Loucy (cell line): ENCODE data around the gene FAM163B.

Experiments
- H2AFZ ChIP-seq: fragments of 200-600 bp; sonication (generic); 2 replicates; pipeline ENCODE4 v1.6.0; 2016; ENCODE audit warnings: antibody characterized with exemption, mild to moderate bottlenecking, low read length, moderate library complexity
- H3F3A ChIP-seq: fragments of 200-600 bp; 2 replicates; pipeline ENCODE4 v1.6.0; 2016; ENCODE audit warnings: antibody characterized with exemption, low read depth, mild to moderate bottlenecking
- H3K27me3 ChIP-seq: fragments of 200-600 bp; sonication (generic); 2 replicates; pipeline ENCODE4 v1.6.1; 2014; ENCODE audit warnings: low read length, mild to moderate bottlenecking; ENCODE audit not compliant: insufficient read depth, poor library complexity, severe bottlenecking
- H3K36me3 ChIP-seq: fragments of 200-600 bp; sonication (generic); 2 replicates; pipeline ENCODE4 v1.6.1; 2016; ENCODE audit warnings: low read length; ENCODE audit not compliant: insufficient read depth
- H3K4me1 ChIP-seq: fragments of 200-600 bp; sonication (generic); 2 replicates; pipeline ENCODE4 v1.5.1; 2014; ENCODE audit warnings: low read length, mild to moderate bottlenecking; ENCODE audit not compliant: insufficient read depth, poor library complexity, severe bottlenecking
- H3K4me2 ChIP-seq: fragments of 200-600 bp; sonication (generic); 2 replicates; pipeline ENCODE4 v1.6.0; 2014; ENCODE audit warnings: antibody characterized with exemption, low read length, low read depth, mild to moderate bottlenecking; ENCODE audit not compliant: poor library complexity, severe bottlenecking
- H3K4me3 ChIP-seq: fragments of 200-600 bp; sonication (generic); 2 replicates; pipeline ENCODE4 v1.5.1; 2014; ENCODE audit warnings: low read length, mild to moderate bottlenecking, mixed read lengths; ENCODE audit not compliant: poor library complexity, severe bottlenecking
- H3K79me2 ChIP-seq: fragments of 200-600 bp; sonication (generic); 2 replicates; pipeline ENCODE4 v1.6.1; 2014; ENCODE audit warnings: low read length; ENCODE audit not compliant: insufficient read depth
- H3K9ac ChIP-seq: fragments of 200-600 bp; sonication (generic); 2 replicates; pipeline ENCODE4 v1.6.0; 2014; ENCODE audit warnings: mild to moderate bottlenecking, low read depth, low read length, moderate library complexity; ENCODE audit not compliant: poor library complexity, severe bottlenecking
- H3K9me2 ChIP-seq: fragments of 200-600 bp; sonication (generic); replicated peaks from 2 replicates; pipeline ENCODE4 v1.6.1; 2016; ENCODE audit warnings: low read depth, low read length, mixed read lengths
- H3K9me3 ChIP-seq: fragments of 200-600 bp; sonication (generic); 2 replicates; pipeline ENCODE4 v1.6.1; 2014; ENCODE audit warnings: mild to moderate bottlenecking, antibody characterized with exemption, low read length, low read depth; ENCODE audit not compliant: insufficient read depth
- H4K20me1 ChIP-seq: fragments of 200-600 bp; sonication (generic); 2 replicates; pipeline ENCODE4 v1.6.0; 2014; ENCODE audit warnings: antibody characterized with exemption, low read length, mild to moderate bottlenecking; ENCODE audit not compliant: insufficient read depth, poor library complexity, severe bottlenecking
- EZH2phosphoT487 ChIP-seq: fragments of 200-600 bp; IDR thresholded peaks from 2 replicates; pipeline ENCODE4 v1.6.1; 2018; ENCODE audit warnings: antibody characterized with exemption, mild to moderate bottlenecking, moderate library complexity, borderline replicate concordance
- TF ChIP-seq, protein P1 (sequence below): fragments of 200-600 bp; sonication (generic); conservative IDR thresholded peaks from 2 replicates; pipeline ENCODE4 v1.5.1; 2014; ENCODE audit warnings: mild to moderate bottlenecking, antibody characterized with exemption, low read length

FAM163B gene

DNA sequence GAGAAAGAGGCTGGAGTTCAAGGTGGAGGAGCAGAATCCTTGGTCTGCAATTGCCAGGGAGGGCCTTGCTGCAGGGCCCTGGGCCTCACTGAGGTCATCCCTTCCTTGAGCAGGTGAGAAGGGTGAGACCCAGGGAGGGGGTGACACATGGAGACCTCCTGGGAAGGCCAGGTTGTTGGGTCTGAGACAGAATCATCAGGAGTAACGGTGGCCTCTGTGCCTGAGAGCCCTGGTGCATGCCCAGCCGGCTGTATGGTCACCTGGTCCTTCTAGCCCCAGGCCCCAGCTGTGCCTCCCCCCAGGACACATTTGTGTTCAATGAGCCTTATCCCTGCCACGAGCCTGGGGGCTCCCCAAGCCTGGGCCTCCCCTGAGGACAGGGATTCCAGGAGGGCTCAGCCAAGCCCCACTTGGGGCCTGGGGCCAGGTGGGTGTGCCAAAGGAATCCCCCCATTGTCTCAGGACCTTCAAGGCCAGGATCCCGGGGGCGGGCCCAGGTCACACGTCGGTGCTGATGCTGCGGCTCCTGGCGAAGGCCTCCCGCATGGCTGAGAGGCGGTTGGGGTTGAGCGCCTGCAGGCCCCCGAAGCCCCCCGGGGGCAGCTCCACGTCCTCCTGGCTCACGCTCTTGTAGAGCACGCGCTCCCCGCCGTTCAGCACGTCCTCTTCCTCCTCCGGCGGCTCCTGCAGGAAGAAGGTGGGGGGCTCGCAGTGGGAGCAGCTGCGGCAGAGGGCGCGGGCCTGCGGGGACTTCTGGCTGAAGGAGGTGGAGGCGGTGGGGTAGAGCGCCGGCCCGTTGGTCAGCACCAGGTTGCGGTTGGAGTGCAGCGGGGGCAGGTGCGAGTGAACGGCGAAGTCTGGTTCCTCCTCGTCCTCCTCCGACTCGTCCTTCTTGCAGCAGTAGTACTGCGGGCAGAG is 30.4 kb downstream of the FAM163B start:
- H3K4me2 ChIP-seq = no peak overlapping the region
- H3K79me2 ChIP-seq = no peaks in the 10 kb centered on the region
- H3K9ac ChIP-seq = no peak overlapping the region
- H2AFZ ChIP-seq = no peak overlapping the region
- H3K27me3 ChIP-seq = no peaks in the 10 kb centered on the region
- TF ChIP-seq, protein P1, sequence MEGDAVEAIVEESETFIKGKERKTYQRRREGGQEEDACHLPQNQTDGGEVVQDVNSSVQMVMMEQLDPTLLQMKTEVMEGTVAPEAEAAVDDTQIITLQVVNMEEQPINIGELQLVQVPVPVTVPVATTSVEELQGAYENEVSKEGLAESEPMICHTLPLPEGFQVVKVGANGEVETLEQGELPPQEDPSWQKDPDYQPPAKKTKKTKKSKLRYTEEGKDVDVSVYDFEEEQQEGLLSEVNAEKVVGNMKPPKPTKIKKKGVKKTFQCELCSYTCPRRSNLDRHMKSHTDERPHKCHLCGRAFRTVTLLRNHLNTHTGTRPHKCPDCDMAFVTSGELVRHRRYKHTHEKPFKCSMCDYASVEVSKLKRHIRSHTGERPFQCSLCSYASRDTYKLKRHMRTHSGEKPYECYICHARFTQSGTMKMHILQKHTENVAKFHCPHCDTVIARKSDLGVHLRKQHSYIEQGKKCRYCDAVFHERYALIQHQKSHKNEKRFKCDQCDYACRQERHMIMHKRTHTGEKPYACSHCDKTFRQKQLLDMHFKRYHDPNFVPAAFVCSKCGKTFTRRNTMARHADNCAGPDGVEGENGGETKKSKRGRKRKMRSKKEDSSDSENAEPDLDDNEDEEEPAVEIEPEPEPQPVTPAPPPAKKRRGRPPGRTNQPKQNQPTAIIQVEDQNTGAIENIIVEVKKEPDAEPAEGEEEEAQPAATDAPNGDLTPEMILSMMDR = no peak
- TF ChIP-seq EZH2phosphoT487 = no peak
- no peaks in the 10 kb centered on the region; the same call in 1 of the 2 replicates for H3F3A ChIP-seq
- H3K4me1 ChIP-seq = peaks cover 47% of the 10 kb centered on the region
- H3K9me2 ChIP-seq = no peaks in the 10 kb centered on the region
- H4K20me1 ChIP-seq = no peaks in the 10 kb centered on the region
- H3K9me3 ChIP-seq = no peaks in the 10 kb centered on the region
- H3K36me3 ChIP-seq = no peaks in the 10 kb centered on the region
- H3K4me3 ChIP-seq = no peak overlapping the region

DNA sequence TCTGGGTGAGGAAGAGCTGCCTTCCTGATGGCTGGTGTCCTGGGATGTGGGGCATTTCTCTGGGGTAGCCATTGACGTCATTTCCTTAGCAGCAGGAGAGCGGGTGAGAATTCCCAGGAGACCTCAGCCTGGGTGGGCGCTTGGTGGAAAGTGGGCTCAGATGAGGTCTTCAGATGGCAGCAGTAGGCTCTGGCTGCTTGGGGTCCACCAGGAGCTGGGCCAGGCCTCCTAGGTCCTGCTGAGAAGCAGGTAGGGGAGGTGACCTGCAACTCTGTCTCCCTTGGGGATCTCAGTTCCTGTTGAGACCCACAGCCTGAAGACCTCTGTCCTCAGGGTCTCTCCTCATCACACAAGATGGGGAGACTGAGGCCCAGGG is 31.5 kb downstream of the FAM163B start:
- H3K27me3 ChIP-seq = no peaks in the 10 kb centered on the region
- no peak overlapping the region for H3K9ac ChIP-seq
- H3K36me3 ChIP-seq = no peaks in the 10 kb centered on the region
- H4K20me1 ChIP-seq = no peaks in the 10 kb centered on the region
- TF ChIP-seq, protein P1 = no peak
- TF ChIP-seq EZH2phosphoT487 = no peak
- H3K4me3 ChIP-seq = no peak overlapping the region
- no peaks in the 10 kb centered on the region for H3K79me2 ChIP-seq
- H3K4me1 ChIP-seq = peaks cover 36% of the 10 kb centered on the region
- H2AFZ ChIP-seq = no peak overlapping the region
- H3K9me3 ChIP-seq = no peaks in the 10 kb centered on the region
- H3K4me2 ChIP-seq = no peak overlapping the region
- no peaks in the 10 kb centered on the region; the same call in 1 of the 2 replicates for H3F3A ChIP-seq
- H3K9me2 ChIP-seq = no peaks in the 10 kb centered on the region

DNA sequence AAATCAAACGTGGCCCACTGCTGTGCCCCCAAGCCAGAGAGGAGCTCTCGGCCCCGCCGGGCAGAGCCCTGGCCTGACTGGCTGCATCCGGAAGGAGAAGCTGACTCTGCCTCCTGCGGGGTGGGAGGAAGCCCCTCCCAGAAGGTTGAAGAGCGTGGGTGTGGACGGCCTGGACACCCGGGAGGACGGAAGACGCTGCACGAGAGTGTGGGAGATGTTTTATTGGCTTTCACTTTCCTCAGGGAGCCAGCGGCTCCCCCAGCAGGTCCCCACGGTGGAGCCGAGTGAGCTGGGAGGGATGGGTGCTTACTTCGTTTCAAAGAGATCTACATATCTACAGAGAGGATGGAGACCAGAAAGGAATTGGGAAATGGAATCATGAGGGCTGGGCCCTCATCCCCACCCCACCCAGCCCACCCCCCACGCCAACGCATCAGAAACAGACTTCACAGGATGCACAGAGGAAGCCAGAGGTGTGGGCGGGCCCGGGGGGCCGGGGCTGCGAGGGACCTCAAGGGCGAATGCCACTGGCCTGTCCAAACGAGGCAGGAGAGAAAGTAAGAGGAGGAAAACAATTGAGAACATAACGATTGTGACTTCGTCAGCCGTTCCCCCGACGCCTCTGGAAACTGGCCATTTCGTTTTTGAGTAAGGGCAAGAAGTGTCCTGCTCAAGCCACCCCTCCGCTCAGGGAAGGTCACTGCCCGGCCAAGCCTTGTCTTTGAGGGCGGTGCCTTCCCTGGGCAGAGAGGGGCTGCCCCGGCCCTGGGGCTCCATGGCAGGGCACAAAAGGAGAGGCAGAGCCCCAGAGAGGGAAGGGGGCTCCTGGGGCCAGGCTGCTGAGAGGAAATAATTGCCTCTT is 32.1 kb downstream of the FAM163B start:
- Histone ChIP-seq H3K36me3 (no peaks in the 10 kb centered on the region), H2AFZ (no peak overlapping the region), H3K9me2 (no peaks in the 10 kb centered on the region), H3F3A (no peaks in the 10 kb centered on the region; the same call in 1 of the 2 replicates), H3K4me1 (peaks cover 30% of the 10 kb centered on the region), H3K9me3 (no peaks in the 10 kb centered on the region), H3K27me3 (no peaks in the 10 kb centered on the region), H3K4me2 (no peak overlapping the region), H3K79me2 (no peaks in the 10 kb centered on the region), H3K9ac (no peak overlapping the region), H4K20me1 (no peaks in the 10 kb centered on the region), H3K4me3 (no peak overlapping the region)
- no peak for TF ChIP-seq EZH2phosphoT487
- TF ChIP-seq, protein P1 = no peak
